Measurements from ENCODE around the gene C2orf80.

DNA sequence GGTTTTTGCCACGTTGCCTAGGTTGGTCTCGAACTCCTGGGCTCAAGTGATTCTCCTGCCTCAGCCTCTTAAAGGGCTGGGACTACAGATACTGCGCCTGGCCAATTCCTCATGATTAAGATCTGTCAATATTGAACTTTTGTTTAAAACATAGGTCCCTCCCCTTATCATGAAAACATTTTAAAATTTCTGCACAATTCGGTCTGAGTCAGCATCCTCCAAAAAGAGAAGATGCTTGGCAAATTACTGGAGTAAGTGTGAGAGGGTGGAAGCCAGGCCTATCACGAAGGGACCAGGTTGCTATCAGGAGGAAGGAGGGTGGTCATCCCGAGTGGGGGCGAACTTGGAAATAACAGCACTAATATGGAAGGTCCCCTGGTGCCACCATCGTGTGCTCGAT is 15.7 kb downstream of the C2orf80 start:
- TF ChIP-seq POLR2AphosphoS5 (IDR thresholded peaks at IDR 0.05) (no peak), POLR2A (IDR thresholded peaks at IDR 0.05) (no peak)
- TF ChIP-seq, protein P1, sequence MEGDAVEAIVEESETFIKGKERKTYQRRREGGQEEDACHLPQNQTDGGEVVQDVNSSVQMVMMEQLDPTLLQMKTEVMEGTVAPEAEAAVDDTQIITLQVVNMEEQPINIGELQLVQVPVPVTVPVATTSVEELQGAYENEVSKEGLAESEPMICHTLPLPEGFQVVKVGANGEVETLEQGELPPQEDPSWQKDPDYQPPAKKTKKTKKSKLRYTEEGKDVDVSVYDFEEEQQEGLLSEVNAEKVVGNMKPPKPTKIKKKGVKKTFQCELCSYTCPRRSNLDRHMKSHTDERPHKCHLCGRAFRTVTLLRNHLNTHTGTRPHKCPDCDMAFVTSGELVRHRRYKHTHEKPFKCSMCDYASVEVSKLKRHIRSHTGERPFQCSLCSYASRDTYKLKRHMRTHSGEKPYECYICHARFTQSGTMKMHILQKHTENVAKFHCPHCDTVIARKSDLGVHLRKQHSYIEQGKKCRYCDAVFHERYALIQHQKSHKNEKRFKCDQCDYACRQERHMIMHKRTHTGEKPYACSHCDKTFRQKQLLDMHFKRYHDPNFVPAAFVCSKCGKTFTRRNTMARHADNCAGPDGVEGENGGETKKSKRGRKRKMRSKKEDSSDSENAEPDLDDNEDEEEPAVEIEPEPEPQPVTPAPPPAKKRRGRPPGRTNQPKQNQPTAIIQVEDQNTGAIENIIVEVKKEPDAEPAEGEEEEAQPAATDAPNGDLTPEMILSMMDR (IDR thresholded peaks at IDR 0.05) = no peak

Measured in breast epithelium (tissue), 3 donors.